Ectodermal cell (in vitro differentiated cells): Measurements from ENCODE around the gene EIF4G2.

ENCODE experiments used
- H3K27ac ChIP-seq: 2 replicates; pipeline ENCODE4 v1.7.0; 2013; ENCODE audit warnings: mild to moderate bottlenecking, low read depth, low read length; ENCODE audit not compliant: insufficient read depth, poor library complexity, severe bottlenecking
- H3K27me3 ChIP-seq: 2 replicates; pipeline ENCODE4 v1.7.0; 2013; ENCODE audit warnings: mild to moderate bottlenecking, low read length; ENCODE audit not compliant: insufficient read depth, control insufficient read depth, poor library complexity, severe bottlenecking
- H3K36me3 ChIP-seq: one replicate; pipeline ENCODE4 v1.7.0; 2013; ENCODE audit warnings: low read length; ENCODE audit not compliant: control insufficient read depth, insufficient read depth
- H3K4me1 ChIP-seq: one replicate; pipeline ENCODE4 v1.7.0; 2013; ENCODE audit warnings: low read length; ENCODE audit not compliant: control insufficient read depth, insufficient read depth
- H3K4me3 ChIP-seq: 2 replicates; pipeline ENCODE4 v1.7.0; 2013; ENCODE audit warnings: low read depth, low read length, control low read depth; ENCODE audit not compliant: insufficient read depth
- H3K9me3 ChIP-seq: 2 replicates; pipeline ENCODE4 v1.7.0; 2013; ENCODE audit warnings: mild to moderate bottlenecking, low read length, moderate library complexity; ENCODE audit not compliant: control insufficient read depth
- WGBS, 2 experiments: methylation state at CpG; one replicate each; pipeline ENCODE4 v1.1.7; 2013; ENCODE audit warnings: missing lambda C conversion rate in 2 of 2; 5-methylcytosine and 5-hydroxymethylcytosine counted together

Gene EIF4G2

GRCh38 chr11:10809373-10810160, 841 bp upstream of the EIF4G2 start:
- Histone ChIP-seq H3K9me3 (no peaks in the 10 kb centered on the region), H3K27me3 (no peaks in the 10 kb centered on the region), H3K4me1 (peaks cover 21% of the 10 kb centered on the region), H3K36me3 (peaks cover 19% of the 10 kb centered on the region), H3K27ac (peak overlapping the region; percentile 99), H3K4me3 (peak overlapping the region; percentile 99)
- 0% methylated on average over 25 to 26 of the region's 29 CpGs for WGBS, 2 experiments

DNA sequence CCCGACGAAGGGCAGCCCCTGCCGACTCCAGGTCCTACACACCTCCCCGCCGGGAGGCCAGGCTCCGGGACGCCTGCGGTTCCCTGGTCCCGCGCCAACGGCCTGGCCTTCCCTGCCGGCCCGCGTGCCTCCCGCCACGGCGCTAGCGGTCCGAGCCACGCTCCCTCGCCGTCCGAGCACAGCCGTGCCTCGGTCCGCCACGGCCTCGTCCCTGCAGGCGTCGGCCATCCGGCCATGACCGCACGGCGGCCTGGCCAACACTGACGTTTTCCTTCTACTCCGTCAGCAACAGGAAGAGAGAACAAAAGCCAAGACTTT, 532 bp downstream of the EIF4G2 start:
- Histone ChIP-seq H3K9me3 (no peaks in the 10 kb centered on the region), H3K36me3 (peaks cover 32% of the 10 kb centered on the region), H3K4me1 (peaks cover 21% of the 10 kb centered on the region), H3K27ac (peak overlapping the region; percentile 99), H3K4me3 (peak overlapping the region; percentile 99), H3K27me3 (no peaks in the 10 kb centered on the region)
- WGBS, 2 experiments: 0% methylated on average over 36 of the region's 36 CpGs

DNA sequence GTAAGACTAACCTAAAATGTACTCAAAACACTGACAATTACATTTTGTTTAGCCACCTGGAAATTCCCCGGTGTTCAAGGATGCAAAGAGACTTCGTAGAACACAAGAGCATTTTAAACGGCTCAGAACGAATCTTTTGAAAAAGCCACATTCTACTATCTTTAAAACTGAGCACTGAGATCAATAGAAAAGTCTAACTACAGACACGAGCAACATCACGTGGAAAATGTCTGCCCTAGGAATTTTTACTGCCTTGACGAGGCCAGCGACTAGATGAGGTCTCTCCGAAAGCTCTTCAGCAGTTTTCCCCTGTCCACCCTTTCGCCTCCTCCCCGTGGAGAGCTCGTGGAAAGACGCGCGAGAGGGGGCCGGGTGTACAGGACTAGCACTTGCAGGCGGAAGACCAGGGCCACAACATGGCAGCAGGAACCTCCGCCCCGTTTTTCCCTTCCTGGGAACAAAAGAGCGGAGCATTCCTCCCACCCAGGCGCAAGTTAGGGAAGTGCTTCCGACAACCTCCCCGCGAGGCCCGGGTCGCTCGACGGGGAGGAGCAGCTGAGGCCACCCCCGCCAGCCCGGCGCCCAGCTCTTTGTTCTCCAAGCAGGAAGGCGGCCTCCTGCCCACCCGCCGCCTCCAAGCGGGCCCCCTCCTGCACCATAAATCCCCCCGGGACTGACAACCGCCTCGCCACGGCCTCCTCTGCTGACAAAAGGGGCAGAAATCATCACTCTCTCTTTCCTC, 1.1 kb downstream of the EIF4G2 start:
- H3K4me1 ChIP-seq: peaks cover 21% of the 10 kb centered on the region
- H3K27me3 ChIP-seq: no peaks in the 10 kb centered on the region
- H3K4me3 ChIP-seq: peak overlapping the region; percentile 99
- H3K9me3 ChIP-seq: no peaks in the 10 kb centered on the region
- 0 to 1% methylated on average over 39 of the region's 39 CpGs for WGBS, 2 experiments
- peak overlapping the region; percentile 99 for H3K27ac ChIP-seq
- H3K36me3 ChIP-seq: peaks cover 38% of the 10 kb centered on the region

GRCh38 chr11:10806206-10806605, 2.5 kb downstream of the EIF4G2 start:
- 95 to 96% methylated on average over 3 to 4 of the region's 4 CpGs for WGBS, 2 experiments
- peak overlapping the region; percentile 99 for H3K4me3 ChIP-seq
- H3K27ac ChIP-seq: no peak overlapping the region
- H3K4me1 ChIP-seq: peaks cover 21% of the 10 kb centered on the region
- H3K36me3 ChIP-seq: peaks cover 52% of the 10 kb centered on the region
- no peaks in the 10 kb centered on the region for H3K9me3 ChIP-seq
- no peaks in the 10 kb centered on the region for H3K27me3 ChIP-seq

DNA sequence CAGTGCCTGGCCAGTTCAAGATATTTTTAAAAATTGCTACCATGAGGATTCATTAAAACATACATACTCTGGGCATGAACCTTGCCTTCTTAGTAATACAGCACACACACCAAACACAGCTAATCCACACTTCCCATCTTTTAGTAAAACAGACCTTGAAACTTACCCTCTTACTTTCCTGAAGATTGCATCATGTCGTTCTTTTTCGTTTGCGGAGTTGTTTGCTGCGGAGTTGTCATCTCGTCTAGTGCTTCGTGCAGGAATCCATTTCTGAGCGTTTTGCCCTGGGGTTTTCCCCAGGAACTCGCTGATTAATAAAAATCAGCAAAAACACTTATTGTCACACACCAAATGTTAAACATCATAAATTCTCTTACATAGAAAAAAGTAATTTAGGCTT, 3.0 kb downstream of the EIF4G2 start:
- Histone ChIP-seq H3K36me3 (peaks cover 57% of the 10 kb centered on the region), H3K27ac (no peak overlapping the region), H3K27me3 (no peaks in the 10 kb centered on the region), H3K4me1 (peaks cover 21% of the 10 kb centered on the region), H3K4me3 (peak overlapping the region; percentile 99), H3K9me3 (no peaks in the 10 kb centered on the region)
- 95 to 97% methylated on average over 8 of the region's 8 CpGs for WGBS, 2 experiments

DNA sequence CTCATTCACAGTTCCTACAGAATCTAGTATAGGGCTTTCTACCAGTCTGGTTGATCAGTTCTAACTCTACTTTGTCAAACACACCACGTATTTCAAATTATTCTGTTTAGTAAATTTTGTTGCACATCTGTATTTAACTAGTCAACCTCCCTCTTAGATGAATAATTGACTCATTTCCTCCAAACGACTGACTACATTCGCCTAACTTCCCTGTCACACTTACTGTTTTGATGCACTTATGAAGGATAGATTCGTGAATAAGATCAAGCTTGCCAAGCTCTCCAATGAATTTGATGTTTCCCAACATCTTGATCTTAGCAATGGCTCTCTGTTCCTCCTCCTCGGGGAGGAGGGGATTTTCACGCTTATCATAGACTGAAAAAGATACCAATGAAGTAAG, 5.0 kb downstream of the EIF4G2 start:
- H3K27me3 ChIP-seq: no peaks in the 10 kb centered on the region
- peaks cover 76% of the 10 kb centered on the region for H3K36me3 ChIP-seq
- peaks cover 13% of the 10 kb centered on the region for H3K4me1 ChIP-seq
- H3K27ac ChIP-seq: no peak overlapping the region
- no peak overlapping the region for H3K4me3 ChIP-seq
- no peaks in the 10 kb centered on the region for H3K9me3 ChIP-seq
- whole genome bisulfite sequencing, 2 experiments: 94 to 96% methylated on average over 6 of the region's 6 CpGs

DNA sequence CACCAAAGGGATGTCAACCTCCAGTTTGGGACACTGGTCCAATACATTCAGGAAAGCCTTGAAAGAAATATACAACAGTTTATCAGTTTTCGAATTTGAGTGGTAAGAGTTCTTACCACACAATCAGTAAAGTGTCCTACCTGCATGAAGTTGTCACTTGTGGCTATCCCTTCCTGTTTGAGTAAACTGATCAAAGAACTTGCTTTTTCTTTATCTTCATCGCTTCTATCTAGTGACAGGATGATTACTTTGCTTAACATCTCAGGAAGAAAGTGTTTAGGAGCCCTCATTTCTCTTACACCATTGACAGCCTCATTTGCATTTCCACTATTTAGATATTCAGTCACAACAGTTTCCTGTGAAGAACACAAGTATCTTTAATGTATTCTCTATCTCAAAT, 8.4 kb downstream of the EIF4G2 start:
- 97 to 100% methylated on average over 2 of the region's 2 CpGs for WGBS, 2 experiments
- Histone ChIP-seq H3K27ac (no peak overlapping the region), H3K9me3 (no peaks in the 10 kb centered on the region), H3K4me1 (no peaks in the 10 kb centered on the region), H3K36me3 (peaks cover 89% of the 10 kb centered on the region), H3K27me3 (no peaks in the 10 kb centered on the region), H3K4me3 (no peak overlapping the region)

DNA sequence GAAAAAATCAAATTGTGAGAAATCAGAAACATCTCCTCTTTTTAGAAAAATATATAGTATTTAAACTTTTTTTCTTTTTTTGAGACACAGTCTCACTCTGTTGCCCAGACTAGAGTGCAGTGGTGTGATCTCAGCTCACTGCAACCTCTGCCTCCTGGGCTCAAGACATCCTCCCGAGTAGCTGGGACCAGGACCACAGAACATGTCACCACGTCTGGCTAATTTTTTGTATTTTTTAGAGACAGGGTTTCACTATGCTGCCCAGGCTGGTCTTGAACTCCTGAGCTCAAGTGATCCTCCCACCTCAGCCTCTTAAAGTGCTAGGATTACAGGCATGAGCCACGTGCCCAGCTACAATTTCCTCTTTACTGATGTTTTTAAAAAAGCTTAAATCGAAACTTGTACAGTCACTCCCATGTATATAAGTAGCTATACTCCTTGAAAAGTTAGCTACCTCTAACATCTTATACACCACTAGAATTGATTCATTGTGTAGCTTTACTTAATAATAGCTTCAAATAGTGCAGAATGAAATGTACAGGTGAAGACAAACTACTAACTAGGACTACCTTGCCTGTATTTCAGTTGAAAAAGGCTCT, 10.3 kb downstream of the EIF4G2 start:
- 89 to 91% methylated on average over 4 of the region's 4 CpGs for WGBS, 2 experiments
- H3K36me3 ChIP-seq: peaks cover 70% of the 10 kb centered on the region

GRCh38 chr11:10797531-10797930, 11.2 kb downstream of the EIF4G2 start:
- peaks cover 61% of the 10 kb centered on the region for H3K36me3 ChIP-seq

More for the DNA sequence above, 10.3 kb downstream of the EIF4G2 start:
- no peaks in the 10 kb centered on the region for H3K9me3 ChIP-seq
- no peaks in the 10 kb centered on the region for H3K4me1 ChIP-seq
- no peaks in the 10 kb centered on the region for H3K27me3 ChIP-seq
- no peak overlapping the region for H3K27ac ChIP-seq
- no peak overlapping the region for H3K4me3 ChIP-seq

GRCh38 chr11:10797001-10797400, 11.7 kb downstream of the EIF4G2 start:
- H3K36me3 ChIP-seq: peaks cover 56% of the 10 kb centered on the region
- no peak overlapping the region for H3K4me3 ChIP-seq
- no peaks in the 10 kb centered on the region for H3K4me1 ChIP-seq
- 96 to 100% methylated on average over 2 of the region's 2 CpGs for WGBS, 2 experiments
- peaks cover 6% of the 10 kb centered on the region for H3K27me3 ChIP-seq
- H3K9me3 ChIP-seq: no peaks in the 10 kb centered on the region
- peak overlapping the region; percentile 19 for H3K27ac ChIP-seq

More at GRCh38 chr11:10797531-10797930, 11.2 kb downstream of the EIF4G2 start:
- H3K4me3 ChIP-seq: no peak overlapping the region
- no peaks in the 10 kb centered on the region for H3K4me1 ChIP-seq
- peaks cover 6% of the 10 kb centered on the region for H3K27me3 ChIP-seq
- peak overlapping the region; percentile 19 for H3K27ac ChIP-seq
- WGBS, 2 experiments: 93 to 100% methylated on average over 3 of the region's 3 CpGs
- H3K9me3 ChIP-seq: no peaks in the 10 kb centered on the region
